Right lung (tissue), 5 donors: ENCODE results near the gene KCNIP1. TPM values are rescaled to one million over a fixed set of nuclear protein-coding genes. Genes with fewer than 3 reads are reported as not detected.

Source experiments
- DNase-seq, 2 donors: peaks; one replicate each; pipeline ENCODE4 v3.0.0-alpha.2; 2013
- polyA plus RNA-seq, 5 donors: library from polyadenylated mRNA; unstranded; fragments of 120-200 nt; gene quantifications; one replicate each; pipeline versions ENCODE4 v1.2.1 to v1.2.3, GENCODE V29; 2013; ENCODE audit warnings: inconsistent platforms in 1 of 5, low replicate concordance in 1 of 5; ENCODE audit not compliant: insufficient read length in 5 of 5, insufficient read depth in 1 of 5

The KCNIP1 gene
- polyA plus RNA-seq, 5 donors: 3.0 to 3.4 (median 3.3) TPM

DNA sequence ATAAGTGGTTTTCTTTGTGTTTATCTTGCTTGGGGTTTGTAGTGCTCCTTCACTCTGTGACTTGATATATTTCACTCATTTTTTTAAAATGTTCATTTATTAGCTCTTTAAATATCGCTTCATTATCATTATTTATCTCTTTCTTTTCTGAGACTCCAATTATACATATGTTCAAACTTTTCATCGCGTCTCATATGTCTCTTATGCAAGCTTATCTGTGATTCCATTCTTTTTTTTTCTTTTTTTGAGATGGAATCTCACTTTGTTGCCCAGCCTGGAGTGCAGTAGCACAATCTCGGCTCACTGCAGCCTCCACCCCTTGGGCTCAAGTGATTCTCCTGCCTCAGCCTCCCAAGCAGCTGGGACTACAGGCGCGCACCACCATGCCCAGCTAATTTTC is 205.8 kb downstream of the KCNIP1 start:
- DNase-seq: no peak

DNA sequence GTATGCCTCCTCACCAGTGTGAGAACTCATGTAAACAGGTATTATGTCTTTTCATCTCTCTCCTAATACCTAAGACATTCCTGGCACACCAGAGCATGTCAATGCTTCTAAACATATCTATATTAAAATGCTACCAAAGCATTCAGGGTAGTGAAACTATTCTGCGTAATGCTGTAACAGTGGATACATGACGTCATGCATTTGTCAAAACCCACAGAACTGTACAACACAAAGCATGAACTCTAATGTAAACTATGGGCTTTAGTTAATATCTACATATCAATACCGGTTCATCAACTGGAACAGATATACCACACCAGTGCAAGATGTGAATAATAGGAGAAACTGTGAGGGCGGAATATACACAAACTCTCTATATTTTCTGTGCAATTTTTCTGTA is 207.5 kb downstream of the KCNIP1 start:
- DNase-seq: no peak

DNA sequence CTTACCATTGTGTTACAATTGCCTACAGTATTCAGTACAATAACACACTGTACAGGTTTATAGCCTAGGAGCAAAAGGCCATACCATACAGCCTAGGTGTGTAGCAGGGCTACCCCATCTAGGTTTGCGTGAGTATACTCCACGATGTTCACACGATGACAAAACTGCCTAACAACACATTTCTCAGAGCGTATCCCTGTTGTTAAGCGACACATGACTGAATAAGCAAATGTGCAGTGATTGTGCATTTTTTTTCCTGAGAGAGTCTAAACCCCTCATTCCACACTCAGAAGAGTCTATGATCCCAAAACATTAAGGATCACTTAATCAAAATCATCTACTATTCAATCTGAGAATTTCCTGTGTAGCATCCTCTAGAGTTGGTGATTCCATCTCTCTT is 211.3 kb downstream of the KCNIP1 start:
- no peak for DNase-seq

DNA sequence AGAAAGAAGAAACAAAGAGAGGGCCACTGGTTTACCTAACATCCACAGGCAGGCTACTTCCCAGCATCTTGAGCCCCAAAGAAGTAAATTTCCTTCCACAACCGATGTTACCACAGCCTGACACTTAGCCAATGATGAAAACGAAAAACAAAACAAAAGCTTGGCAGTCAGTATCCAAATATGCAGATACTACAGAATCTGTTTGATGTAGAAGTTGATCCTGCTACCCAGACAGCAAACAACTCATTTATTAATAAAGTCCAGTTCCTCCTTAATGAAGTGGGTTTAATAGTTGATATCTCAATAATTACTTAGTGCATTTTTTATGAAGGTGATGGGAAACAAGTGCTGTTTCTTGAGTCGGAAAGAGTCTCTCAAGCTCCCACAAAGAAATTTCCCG is 212.6 kb downstream of the KCNIP1 start:
- DNase-seq: peak in 1 of 2 donors; percentile 18

DNA sequence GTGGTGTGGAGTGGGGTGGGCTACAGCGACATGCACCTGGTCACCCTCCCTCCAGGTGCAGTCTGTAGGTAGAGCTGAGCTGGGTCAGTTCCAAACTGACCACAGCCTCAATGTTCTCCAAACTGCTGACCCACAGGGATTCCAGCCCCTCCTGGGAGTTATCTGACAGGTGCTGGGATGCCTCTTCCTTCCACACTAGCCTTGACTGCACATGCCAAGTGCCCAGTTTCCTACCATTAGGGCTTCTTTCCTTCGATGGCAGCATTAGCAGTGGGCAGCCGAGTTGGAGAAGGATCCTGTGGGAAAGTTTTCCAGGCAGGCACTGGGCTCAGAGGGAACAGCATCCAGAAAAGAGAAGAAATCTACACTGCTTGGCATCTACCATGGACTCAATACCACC is 215.7 kb downstream of the KCNIP1 start:
- DNase-seq: no peak

DNA sequence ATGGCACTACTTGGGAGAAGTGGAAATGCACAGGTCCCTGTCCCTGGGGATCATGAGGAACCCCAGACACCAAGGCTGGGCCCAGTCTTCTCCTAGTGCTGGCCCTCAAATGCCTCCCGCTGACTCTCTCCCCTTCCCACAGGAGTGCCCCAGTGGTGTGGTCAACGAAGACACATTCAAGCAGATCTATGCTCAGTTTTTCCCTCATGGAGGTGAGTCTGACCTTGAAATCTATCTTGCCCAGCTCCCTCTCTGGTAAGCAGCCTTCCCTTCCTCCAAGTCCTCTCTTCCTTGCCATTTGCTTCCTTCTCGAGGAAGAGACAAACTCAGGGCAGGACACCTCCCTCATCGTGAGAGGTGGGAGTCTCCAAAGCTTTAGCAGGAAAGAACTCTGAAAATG is 216.4 kb downstream of the KCNIP1 start:
- DNase-seq: no peak

DNA sequence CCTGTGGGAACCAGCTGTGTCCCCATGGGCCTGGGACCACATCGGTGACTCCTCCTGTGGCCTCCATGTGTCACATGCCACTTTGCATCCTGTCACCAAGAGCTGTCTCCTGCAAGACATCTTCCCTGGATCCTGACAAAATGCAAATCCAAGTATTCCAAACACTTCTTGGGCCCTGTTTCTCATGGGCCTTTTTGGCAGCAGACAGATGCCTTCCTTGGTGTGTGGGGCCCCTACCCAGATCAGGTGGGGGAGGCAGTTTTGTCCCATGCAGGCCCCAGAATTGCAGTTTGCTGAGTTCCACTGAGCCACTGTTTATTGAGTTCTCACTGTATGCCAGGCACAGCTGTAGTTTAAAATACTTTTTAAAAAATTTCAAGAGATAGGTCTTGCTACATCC is 217.2 kb downstream of the KCNIP1 start:
- no peak for DNase-seq

DNA sequence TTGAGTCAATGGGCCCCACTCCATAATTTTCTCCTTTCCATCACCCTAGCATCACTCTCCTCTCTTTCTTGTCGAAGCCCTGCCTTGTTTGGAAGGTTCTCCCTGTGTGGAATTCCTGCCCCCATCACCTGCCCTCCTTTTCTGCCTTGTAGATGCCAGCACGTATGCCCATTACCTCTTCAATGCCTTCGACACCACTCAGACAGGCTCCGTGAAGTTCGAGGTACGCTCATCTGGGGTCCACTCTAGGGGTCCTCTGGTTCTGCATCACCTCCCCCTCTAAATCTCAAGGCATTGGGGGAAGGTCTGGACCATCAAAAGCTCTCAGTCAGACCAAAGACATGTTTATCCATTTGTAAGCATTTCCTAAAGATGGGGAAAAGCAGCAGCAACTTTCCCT is 217.9 kb downstream of the KCNIP1 start:
- DNase-seq: no peak

DNA sequence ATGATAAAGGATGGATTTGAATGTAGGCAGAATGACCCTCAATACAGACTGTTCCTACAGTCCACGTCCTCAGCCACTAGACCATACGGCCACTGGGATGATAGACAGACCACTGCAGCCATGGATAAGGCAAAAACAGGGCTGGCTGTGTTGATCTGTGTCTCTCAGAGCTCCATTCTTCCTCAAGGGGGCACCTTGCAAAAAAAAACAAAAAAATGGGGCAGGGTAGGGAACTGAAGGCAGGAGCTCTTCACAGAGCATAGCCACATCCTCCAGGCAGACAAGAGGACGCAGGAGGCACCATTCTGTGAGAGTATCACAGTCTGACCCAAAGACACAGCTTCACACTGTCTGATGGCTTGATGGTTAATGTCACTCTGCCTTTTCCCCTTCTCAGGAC is 218.5 kb downstream of the KCNIP1 start:
- DNase-seq: no peak

DNA sequence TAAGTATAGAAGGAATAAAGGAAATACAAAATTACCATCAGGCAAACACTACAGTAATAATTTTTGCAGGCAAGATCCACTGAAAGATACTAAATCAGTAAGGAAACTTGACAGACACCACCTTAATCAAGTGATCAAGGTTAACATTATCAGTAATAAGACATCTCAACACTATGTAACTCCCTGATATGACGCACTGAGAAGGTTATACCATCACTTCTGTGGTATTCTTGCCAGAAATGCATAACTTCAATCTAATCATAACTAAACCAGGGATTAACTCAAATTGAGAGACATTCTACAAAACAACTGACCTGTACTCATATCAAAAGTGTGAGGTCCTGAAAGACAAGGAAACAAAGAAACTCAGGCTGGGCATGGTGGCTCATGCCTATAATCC is 227.2 kb downstream of the KCNIP1 start:
- DNase-seq: no peak

DNA sequence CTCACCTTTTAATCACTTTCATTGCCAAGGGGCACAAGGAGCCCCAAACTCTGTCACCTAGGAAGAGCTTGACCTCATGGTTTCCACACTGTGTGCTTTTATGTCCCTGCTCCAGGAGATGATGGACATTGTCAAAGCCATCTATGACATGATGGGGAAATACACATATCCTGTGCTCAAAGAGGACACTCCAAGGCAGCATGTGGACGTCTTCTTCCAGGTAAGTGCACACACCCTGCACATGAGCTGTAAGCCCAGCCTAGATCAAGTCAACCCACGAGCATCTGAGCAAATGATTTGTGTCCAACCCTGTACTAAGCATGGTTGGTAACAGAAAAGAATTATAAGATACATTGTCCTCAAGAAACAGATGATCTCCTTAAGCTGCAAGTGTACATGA is 228.9 kb downstream of the KCNIP1 start:
- DNase-seq: no peak

DNA sequence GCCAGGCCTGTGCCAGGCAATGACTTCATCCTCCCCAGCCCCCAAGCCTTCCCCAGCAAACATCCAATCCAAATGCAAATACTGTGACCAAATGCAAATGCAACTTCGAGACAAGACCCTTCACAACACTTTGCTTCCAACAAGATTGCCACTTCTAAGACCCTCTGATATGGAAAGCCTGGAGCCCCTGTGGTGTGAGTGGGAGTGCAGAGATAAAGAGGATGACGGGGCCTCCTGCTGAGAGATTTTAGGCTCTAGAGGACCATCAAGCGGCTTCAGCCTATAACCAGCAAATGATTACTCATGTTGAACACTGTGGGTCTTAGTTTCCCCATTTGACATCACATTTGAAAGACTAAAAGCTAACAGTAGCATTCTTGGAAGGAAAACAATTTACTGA is 233.1 kb downstream of the KCNIP1 start:
- DNase-seq: no peak

DNA sequence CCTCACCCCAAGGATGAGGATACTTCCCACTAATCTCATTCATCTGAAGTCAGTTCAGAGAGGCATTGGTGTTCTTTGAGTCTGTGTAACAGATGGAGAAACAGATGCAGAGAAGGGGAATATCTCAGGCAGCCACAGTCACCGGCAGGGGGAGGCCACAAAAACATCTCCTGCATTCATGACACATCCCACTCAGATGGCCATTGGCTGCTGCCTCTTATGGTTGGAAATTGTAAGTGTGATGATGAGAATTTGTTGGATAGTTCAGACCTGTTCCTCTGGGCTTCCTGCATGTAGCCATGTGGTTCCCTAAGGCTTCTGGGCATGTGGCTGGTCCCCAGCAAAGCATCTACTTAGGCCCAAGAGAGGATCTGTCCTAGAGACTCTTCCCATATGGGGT is 233.8 kb downstream of the KCNIP1 start:
- DNase-seq: no peak

DNA sequence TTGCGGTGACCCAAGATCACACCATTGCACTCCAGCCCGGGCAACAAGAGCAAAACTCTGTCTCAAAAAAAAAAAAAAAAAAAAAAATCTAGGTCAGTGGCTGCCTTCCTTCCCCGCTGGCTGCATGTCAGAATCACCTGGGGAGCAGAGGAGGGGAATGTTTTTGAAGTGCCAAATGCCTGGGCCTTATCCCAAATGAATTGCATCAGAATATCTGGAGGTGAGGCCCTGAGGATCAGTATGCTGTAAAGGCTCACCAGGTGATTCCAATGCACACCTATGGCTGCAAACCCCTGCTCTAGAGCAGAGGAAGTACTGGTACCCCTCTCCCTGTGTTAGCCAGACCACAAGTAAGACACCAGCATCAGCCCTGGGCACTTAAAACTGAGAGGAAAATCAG is 235.0 kb downstream of the KCNIP1 start:
- no peak for DNase-seq

DNA sequence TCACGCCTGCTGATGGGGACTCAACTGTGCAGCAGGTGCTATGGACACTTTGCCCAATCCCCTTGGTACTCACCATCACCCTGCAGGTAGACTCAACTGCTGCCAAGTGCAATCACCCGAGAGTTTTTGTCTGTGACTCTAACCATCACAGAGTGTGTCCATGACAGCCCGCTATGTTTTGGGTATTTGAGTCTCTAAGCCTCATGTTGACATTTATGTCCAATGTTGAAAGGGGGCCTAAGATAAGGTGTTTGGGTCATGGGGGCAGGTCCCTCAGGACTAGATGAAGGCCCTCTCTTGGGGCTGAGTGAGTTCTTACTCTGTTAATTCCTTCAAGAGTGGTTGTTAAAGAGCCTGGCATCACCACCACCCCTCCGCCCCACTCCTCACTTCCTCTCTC is 235.6 kb downstream of the KCNIP1 start:
- no peak for DNase-seq

DNA sequence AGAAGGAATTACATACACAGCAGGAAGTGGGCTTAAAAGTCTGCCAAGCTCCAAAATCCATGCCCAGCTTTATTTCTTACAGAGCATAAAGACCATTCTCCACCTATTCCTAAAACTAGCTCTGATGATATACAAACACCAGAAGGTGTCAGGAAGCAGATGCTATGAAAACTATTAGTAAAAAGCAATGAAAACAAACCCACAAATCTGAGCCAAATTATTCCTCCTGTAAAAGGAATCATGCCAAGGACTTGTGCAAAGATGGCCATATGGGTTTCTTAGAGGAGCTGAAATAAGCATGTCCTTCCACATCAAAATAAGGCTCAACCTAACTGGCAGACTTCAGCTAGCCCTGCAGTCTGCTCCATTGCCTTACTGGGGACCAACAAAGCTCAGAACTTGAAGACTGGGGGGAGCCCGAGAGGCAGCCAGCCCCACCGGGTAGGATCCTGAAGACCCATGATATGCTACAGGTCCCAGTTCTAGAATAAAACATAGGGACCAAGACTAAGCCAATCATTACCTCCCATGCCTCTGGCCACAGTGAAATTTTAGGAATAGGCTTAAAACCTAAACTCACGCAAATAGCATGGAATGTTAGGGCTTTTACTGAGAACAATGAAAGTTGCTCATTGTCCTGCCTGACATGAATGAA is 236.9 kb downstream of the KCNIP1 start:
- DNase-seq: no peak

DNA sequence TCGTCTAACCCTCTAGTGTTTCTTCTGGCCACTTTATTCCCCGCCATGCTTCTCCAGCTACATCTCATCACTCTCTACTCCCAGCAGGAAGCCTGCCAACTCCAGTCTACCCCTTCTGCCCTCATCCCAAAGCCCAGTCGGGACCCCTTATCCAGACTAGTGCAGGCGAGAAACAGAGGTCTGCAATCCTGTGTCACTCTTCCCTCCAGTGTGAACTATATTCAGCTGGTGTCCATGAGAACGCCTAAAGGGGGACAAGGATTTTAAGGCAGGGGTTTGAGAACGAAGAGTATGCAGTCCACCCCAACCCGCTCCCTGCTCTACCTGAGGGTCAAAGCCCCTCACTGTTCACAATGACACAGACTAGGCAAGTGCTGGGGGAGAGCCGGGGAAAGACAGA is 238.0 kb downstream of the KCNIP1 start:
- DNase-seq: no peak

DNA sequence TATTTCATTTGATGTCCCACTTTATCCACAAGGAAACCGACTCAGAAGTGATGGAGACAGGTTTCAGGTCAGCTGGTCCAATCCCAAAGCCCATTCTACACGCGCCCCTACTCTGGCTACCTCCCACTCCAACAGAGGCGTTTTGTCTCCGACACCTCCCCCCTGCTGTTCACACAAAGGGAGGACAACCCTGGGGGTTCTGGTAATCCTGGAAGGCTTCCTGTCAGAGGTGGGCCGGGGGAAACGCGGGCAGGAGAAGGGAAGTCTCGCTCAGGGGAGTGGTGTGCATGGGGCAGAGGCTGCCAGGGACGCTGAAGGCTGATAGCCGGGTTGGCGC is 240.0 kb downstream of the KCNIP1 start:
- no peak for DNase-seq

DNA sequence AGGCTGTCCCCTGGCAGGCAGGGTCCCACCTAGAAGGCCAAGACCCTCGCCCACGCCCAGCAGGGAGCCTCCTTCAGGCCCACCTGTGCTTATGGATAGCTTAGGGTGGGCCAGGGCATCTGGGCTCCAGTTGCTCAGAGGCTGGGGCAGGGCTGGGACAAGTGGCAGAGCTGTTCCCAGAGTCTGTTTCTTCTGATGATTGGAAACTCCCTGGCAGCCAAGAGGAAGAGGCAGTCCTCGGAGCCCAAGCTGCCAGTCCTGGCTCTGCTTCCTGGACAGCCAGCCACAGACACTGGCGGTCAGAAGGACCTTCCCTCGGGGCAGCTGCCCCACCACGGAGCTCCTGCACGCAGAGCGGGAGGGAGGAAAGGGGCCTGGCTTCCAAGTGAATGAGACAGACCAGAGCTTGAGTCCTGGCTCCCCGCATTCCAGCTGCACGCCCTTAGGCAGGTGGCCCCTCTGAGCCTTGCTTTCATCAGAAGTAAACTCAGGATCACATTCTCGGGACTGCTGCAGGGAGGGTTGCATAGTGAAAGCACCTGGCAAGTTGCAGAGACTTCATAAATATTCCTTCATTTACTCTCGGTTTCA is 241.8 kb downstream of the KCNIP1 start:
- DNase-seq: no peak

DNA sequence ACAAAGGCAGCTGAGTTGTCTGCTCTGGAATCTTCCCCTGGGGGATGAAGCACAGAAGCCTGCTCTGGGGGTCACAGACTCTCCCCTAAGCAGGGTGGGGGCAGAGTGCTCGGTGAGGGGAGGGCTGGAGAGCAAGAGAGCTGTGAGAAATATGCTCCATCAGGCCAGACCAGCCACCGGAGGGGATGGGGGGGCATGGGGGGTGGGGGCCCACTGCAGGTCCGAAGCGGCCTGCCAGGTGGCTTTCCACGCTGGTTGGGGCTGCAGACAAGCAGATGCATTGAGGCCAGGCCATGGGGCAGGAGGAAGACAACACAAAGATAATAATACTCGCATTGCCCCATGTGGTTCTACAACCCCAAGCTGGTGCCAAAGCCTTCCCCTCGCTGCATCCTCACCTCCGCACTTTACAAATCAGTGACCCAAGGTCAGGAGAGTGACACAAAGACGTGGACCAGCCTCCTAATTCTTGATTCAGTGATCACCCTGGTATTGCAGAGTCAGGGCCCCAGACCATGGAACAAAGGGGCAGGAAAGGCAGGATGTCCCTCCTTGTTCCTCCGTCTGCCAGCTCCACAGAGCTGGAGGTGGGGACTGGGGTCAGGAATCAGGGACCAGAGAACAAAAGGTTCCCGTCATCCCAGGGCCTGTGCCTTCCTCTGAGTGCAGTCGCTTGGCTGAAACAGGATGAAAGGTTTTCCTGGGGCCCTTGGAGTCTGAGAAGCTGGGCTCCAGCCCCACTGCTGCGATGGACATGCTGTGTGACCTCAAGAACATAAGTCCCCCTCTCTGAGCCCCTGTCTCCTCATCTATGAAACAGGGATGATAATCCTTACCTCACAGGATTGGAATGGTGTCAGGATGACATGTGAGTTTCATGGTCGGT is 242.5 kb downstream of the KCNIP1 start:
- no peak for DNase-seq

DNA sequence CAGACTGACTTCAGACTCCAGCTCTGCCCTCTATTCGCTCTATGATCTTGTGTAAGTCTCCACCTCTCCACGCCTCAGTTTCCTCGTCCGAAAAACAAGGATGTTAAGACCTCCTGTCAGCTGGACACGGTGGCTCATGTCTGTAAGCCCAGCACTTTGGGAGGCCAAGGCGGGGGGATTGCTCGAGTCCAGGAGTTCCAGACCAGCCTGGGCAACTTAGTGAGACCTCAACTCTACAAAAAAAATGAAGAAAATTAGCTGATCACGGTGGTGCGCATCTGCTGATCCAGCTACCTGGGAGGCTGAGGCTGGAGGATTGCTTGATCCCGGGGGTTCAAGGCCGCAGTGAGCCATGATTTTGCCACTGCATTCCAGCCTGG is 243.1 kb downstream of the KCNIP1 start:
- no peak for DNase-seq

DNA sequence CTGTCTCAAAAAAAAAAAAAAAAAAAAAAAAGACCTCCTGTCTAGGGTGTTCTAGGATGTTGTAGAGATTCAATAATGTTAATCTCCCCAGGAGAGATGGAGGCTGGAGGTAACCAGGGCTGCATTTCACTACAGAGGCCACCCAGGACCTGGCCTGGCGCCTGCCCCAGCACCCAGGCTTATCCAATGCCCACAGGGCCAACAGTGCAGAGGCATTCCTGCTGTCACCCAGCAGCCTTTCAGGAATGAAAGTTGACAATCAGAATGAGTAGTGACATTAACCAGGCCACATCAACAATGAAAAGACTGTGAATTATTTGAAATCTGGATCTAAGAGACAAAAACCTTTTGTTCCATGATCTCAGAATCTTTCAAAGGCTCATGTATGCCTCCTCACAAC is 243.5 kb downstream of the KCNIP1 start:
- DNase-seq: no peak

DNA sequence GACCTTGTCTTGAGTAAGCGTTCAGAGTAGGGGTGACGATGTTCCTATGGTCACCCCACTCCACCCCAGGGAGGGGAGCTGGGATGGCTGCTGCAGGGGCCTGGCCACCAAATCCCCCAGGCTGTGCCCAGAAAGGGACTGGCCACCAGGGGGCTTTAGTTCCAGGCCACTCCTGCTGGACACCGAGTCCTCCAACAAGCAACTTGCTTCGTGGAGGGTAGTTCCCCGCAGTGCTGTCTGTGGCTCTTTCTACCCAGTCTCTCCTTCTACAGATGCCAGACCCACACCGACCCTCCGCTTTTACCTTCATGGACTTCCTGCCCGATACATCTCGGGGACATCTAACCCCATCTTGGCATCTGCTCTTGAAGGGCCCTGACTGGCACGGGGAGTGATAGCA is 244.0 kb downstream of the KCNIP1 start:
- DNase-seq: no peak
